Measurements from ENCODE around the gene NBL1. TPM values are rescaled to one million over a fixed set of nuclear protein-coding genes. Genes with fewer than 3 reads are reported as not detected.

The NBL1 gene
- total and polyA plus RNA-seq, 10 of the 15 experiments (the other 5 are each of a cell fraction or from before 2014, with no cell fraction given), result 0.13 to 2.4 (median 0.81) TPM; not detected in 1

DNA sequence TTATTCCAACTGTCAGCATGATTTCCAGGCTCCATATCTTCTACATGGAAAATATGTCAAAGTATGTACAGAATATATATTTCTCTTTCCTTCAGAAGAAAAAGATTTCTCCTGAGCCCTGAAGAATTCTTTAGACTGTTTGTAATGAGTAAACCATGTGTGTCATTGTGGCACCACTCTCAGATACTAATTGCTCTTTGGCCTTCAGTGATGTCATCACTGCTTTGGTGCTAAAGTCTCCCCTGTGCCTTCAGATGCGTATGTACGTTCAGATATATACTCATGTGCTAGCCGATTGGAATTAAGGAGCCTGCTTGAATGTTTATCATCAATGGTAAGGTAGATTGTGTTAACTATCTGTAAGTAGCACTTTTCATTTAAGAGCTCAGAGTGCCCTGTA, 20.6 kb upstream of the NBL1 start:
- in situ Hi-C loops (cut with MboI), result no loop called here

More for the DNA sequence above, 20.6 kb upstream of the NBL1 start:
- Histone ChIP-seq H3K27me3 (replicated peaks in 1 of 2; ENCODE audit: control insufficient read depth in 2 of 2, insufficient read depth in 2 of 2, low read length in 1 of 2) (no peaks in the 10 kb centered on the region), H3K9ac (ENCODE audit: control insufficient read depth, insufficient read depth, low read length) (no peak overlapping the region), H3K4me1 (ENCODE audit: control insufficient read depth, insufficient read depth, low read length) (no peaks in the 10 kb centered on the region), H3K4me3 (no peak overlapping the region), H3K79me2 (ENCODE audit: control insufficient read depth, insufficient read depth, low read length) (peaks cover 2% of the 10 kb centered on the region), H3K9me3 (replicated peaks; ENCODE audit: control insufficient read depth, insufficient read depth, low read length) (no peaks in the 10 kb centered on the region), H3K27ac (ENCODE audit: control insufficient read depth, insufficient read depth) (no peak overlapping the region), H4K20me1 (ENCODE audit: control insufficient read depth, insufficient read depth) (no peaks in the 10 kb centered on the region), H2AFZ (ENCODE audit: control insufficient read depth, low read depth, low read length) (no peak overlapping the region), H3K36me3 (ENCODE audit: control insufficient read depth in 2 of 2, insufficient read depth in 2 of 2, low read length in 1 of 2) (peaks cover 11 to 17% of the 10 kb centered on the region in 2 experiments; a peak in 3 of 4 replicates), H3K4me2 (ENCODE audit: control insufficient read depth, insufficient read depth) (no peak overlapping the region)
- RAD21 ChIA-PET (ENCODE audit: unreplicated experiment), result no interaction called here
- SMC1A ChIA-PET (ENCODE audit: uncharacterized antibody, unreplicated experiment), result no interaction called here
- no TSS peak for BruUV-seq (replicated peaks)
- FAIRE-seq, result no peak
- CTCF ChIA-PET, result interaction anchor here (0.6 to 1.3 kb wide), 2 partner anchors 10 to 29 kb away, joined by 3 read pairs; no protein-coding TSS in a partner anchor
- intact Hi-C loops (cut with micrococcal nuclease; ENCODE audit: unreplicated experiment), result no loop called here
- no peak for ATAC-seq
- no peak for DNase-seq (ENCODE audit: low read depth, low spot score)
- POLR2A ChIA-PET, result no interaction called here
- WGBS (ENCODE audit: insufficient coverage, insufficient replicate concordance, low lambda C conversion rate, missing lambda C conversion rate), result 98% methylated on average over 3 of the region's 3 CpGs
- TF ChIP-seq, protein P1, sequence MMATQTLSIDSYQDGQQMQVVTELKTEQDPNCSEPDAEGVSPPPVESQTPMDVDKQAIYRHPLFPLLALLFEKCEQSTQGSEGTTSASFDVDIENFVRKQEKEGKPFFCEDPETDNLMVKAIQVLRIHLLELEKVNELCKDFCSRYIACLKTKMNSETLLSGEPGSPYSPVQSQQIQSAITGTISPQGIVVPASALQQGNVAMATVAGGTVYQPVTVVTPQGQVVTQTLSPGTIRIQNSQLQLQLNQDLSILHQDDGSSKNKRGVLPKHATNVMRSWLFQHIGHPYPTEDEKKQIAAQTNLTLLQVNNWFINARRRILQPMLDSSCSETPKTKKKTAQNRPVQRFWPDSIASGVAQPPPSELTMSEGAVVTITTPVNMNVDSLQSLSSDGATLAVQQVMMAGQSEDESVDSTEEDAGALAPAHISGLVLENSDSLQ (IDR thresholded peaks at IDR 0.05), result no peak
- TF ChIP-seq NR2C2 (IDR thresholded peaks at IDR 0.05; ENCODE audit: borderline replicate concordance, control insufficient read depth, insufficient read length, low read depth), result no peak
- TF ChIP-seq, protein P2, sequence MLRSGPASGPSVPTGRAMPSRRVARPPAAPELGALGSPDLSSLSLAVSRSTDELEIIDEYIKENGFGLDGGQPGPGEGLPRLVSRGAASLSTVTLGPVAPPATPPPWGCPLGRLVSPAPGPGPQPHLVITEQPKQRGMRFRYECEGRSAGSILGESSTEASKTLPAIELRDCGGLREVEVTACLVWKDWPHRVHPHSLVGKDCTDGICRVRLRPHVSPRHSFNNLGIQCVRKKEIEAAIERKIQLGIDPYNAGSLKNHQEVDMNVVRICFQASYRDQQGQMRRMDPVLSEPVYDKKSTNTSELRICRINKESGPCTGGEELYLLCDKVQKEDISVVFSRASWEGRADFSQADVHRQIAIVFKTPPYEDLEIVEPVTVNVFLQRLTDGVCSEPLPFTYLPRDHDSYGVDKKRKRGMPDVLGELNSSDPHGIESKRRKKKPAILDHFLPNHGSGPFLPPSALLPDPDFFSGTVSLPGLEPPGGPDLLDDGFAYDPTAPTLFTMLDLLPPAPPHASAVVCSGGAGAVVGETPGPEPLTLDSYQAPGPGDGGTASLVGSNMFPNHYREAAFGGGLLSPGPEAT (IDR thresholded peaks at IDR 0.05; ENCODE audit: low read depth), result no peak
- TF ChIP-seq ZZZ3 (IDR thresholded peaks at IDR 0.05; ENCODE audit: control insufficient read depth, insufficient read length, low read depth), result no peak
- TF ChIP-seq SIX5 (IDR thresholded peaks at IDR 0.05; ENCODE audit: low read depth, low read length, severe bottlenecking), result no peak

All from GM12878 (cell line).